Endothelial cell of umbilical vein (primary cell): ENCODE results near the gene PDE4B. TPM values are rescaled to one million over a fixed set of nuclear protein-coding genes. Genes with fewer than 3 reads are reported as not detected.

ENCODE experiments used
- BruUV-seq: library from RNA; stranded (reverse); fragments of 400-500 nt; replicated peaks from 2 replicates; lab custom pipeline; 2021; lab: Mats Ljungman, UMichigan
- CTCF ChIA-PET: fragments of 300-600, 350-600 bp; sonication (Branson Sonifier 250); formaldehyde crosslinking; loops from one replicate; lab custom pipeline; 2021; ENCODE audit warnings: antibody characterized with exemption, inconsistent platforms; lab: Charles Lee
- POLR2A ChIA-PET: fragments of 300-600, 350-600 bp; sonication (Branson Sonifier 250); formaldehyde crosslinking; loops from one replicate; lab custom pipeline; 2021; ENCODE audit warnings: antibody characterized with exemption, inconsistent platforms; lab: Charles Lee
- DNase-seq: peaks from one replicate; pipeline ENCODE4 v3.0.0-alpha.2; 2011; ENCODE audit warnings: low read depth, low spot score
- FAIRE-seq: peaks from 2 replicates; lab custom pipeline; 2011; peaks lifted over from hg19 to GRCh38; lab: Jason Lieb, UNC
- H2AFZ ChIP-seq: 2 replicates; pipeline ENCODE4 v1.6.0; 2012; ENCODE audit warnings: low read depth, low read length, control low read depth, inconsistent platforms
- H3K27ac ChIP-seq: 2 replicates; pipeline ENCODE4 v1.5.1; 2011; ENCODE audit warnings: low read depth, mild to moderate bottlenecking, control low read depth, low read length, moderate library complexity; ENCODE audit not compliant: insufficient read depth
- H3K27me3 ChIP-seq, 2 experiments: 2 replicates each; pipeline versions ENCODE4 v1.6.0 to v1.6.1; 2011; ENCODE audit warnings: low read length in 2 of 2, mixed read lengths in 1 of 2; ENCODE audit not compliant: control insufficient read depth in 2 of 2, insufficient read depth in 2 of 2
- H3K36me3 ChIP-seq, 2 experiments: 2 replicates in 1 of 2; 3 replicates in 1 of 2; pipeline ENCODE4 v1.5.1; 2011; ENCODE audit warnings: low read length in 2 of 2, mild to moderate bottlenecking in 1 of 2, moderate library complexity in 1 of 2; ENCODE audit not compliant: control insufficient read depth in 2 of 2, insufficient read depth in 2 of 2; ENCODE audit errors: extremely low read depth in 1 of 2
- H3K4me1 ChIP-seq: 3 replicates; pipeline ENCODE4 v1.5.1; 2011; ENCODE audit warnings: mild to moderate bottlenecking, low read length; ENCODE audit not compliant: control insufficient read depth, insufficient read depth; ENCODE audit errors: extremely low read depth
- H3K4me2 ChIP-seq: 2 replicates; pipeline ENCODE4 v1.6.1; 2011; ENCODE audit warnings: low read length, control low read depth, mixed read lengths; ENCODE audit not compliant: insufficient read depth
- H3K4me3 ChIP-seq, 3 experiments: fragments of 200-600 bp in 1 of 3; sonication (generic), shearing (Covaris generic) in 1 of 3; replicated peaks in 1 of 3; 2 replicates each; pipeline ENCODE4 v1.5.1; 2011 to 2016; ENCODE audit warnings: control low read depth in 3 of 3, low read length in 3 of 3, mild to moderate bottlenecking in 2 of 3, inconsistent platforms in 1 of 3, low read depth in 1 of 3, moderate library complexity in 1 of 3; ENCODE audit not compliant: insufficient read depth in 1 of 3
- H3K79me2 ChIP-seq: 2 replicates; pipeline ENCODE4 v1.6.0; 2012; ENCODE audit warnings: low read length, inconsistent platforms; ENCODE audit not compliant: control insufficient read depth, insufficient read depth
- H3K9ac ChIP-seq: replicated peaks from 2 replicates; pipeline ENCODE3; 2011; ENCODE audit warnings: low read length, control low read depth; ENCODE audit not compliant: insufficient read depth; ENCODE audit errors: extremely low read depth
- H3K9me1 ChIP-seq: replicated peaks from 3 replicates; pipeline ENCODE4 v1.6.0; 2011; ENCODE audit warnings: mild to moderate bottlenecking, low read length; ENCODE audit not compliant: control insufficient read depth, insufficient read depth; ENCODE audit errors: extremely low read depth
- H3K9me3 ChIP-seq: replicated peaks from 2 replicates; pipeline ENCODE4 v1.5.1; 2012; ENCODE audit warnings: low read length, inconsistent platforms; ENCODE audit not compliant: control insufficient read depth, insufficient read depth
- H4K20me1 ChIP-seq: replicated peaks from 2 replicates; pipeline ENCODE3; 2011; ENCODE audit warnings: mild to moderate bottlenecking, low read length; ENCODE audit not compliant: control insufficient read depth, insufficient read depth; ENCODE audit errors: extremely low read depth
- CTCF ChIP-seq, 2 donors: IDR thresholded peaks; 1 replicate in 1 of 2; 2 replicates in 1 of 2; pipeline ENCODE4 v1.5.1; 2011; ENCODE audit warnings: low read length in 2 of 2, mild to moderate bottlenecking in 2 of 2, moderate library complexity in 2 of 2, control low read depth in 1 of 2, inconsistent platforms in 1 of 2, low read depth in 1 of 2; ENCODE audit not compliant: insufficient read depth in 1 of 2; ENCODE audit errors: extremely low read depth in 1 of 2
- FOS ChIP-seq: IDR thresholded peaks from 2 replicates; pipeline ENCODE4 v1.6.1; 2011; ENCODE audit warnings: mild to moderate bottlenecking, low read length, moderate library complexity, borderline replicate concordance; ENCODE audit not compliant: insufficient read depth
- MAX ChIP-seq: IDR thresholded peaks from 2 replicates; pipeline ENCODE4 v1.6.1; 2011; ENCODE audit not compliant: insufficient read depth, insufficient read length
- MYC ChIP-seq: IDR thresholded peaks from one replicate; pipeline ENCODE4 v1.6.1; 2011; ENCODE audit warnings: mild to moderate bottlenecking, low read depth, low read length
- POLR2AphosphoS5 ChIP-seq: IDR thresholded peaks from 2 replicates; pipeline ENCODE4 v1.6.1; 2012; ENCODE audit warnings: low read depth, mild to moderate bottlenecking, control low read depth, low read length, moderate library complexity; ENCODE audit not compliant: insufficient read depth
- dilution Hi-C: fragments of 300-500 bp; cut with MboI; formaldehyde crosslinking; loops from one replicate; pipeline ENCODE4 v1.15.0; 2019; ENCODE audit warnings: low sequenced_read_pairs; ENCODE audit not compliant: extremely low pct_ligation_motif_present
- intact Hi-C: fragments of 100-400 bp; cut with micrococcal nuclease; formaldehyde crosslinking; loops from one replicate; pipeline ENCODE4 v1.10.0; 2022
- polyA plus RNA-seq, 4 experiments: library from polyadenylated mRNA; depleted of rRNA in 3 of 4; stranded (reverse) in 3 of 4; unstranded in 1 of 4; fragments of >200 nt; gene quantifications; 2 replicates each; pipeline versions ENCODE4 v1.2.1 to v1.2.3, GENCODE V29; 2011 to 2012; ENCODE audit warnings: missing spikeins in 1 of 4
- total RNA-seq: library from RNA; stranded (reverse); gene quantifications from 2 replicates; pipeline ENCODE4 v1.2.3, GENCODE V29; 2021

Gene PDE4B
- total and polyA plus RNA-seq, 2 donors (not counting 3 experiments of a cell fraction or from before 2014, with no cell fraction given), result 63.5 to 69.8 TPM

GRCh38 chr1:66343569-66344325, 551.1 kb downstream of the PDE4B start:
- H3K9me1 ChIP-seq, result no peaks in the 10 kb centered on the region
- H3K4me2 ChIP-seq, result peak overlapping the region; percentile 57
- dilution Hi-C loops (loop anchor here (25.0 kb wide), 1 partner anchor 194 kb away; the partner anchor contains the start of gene SGIP1), intact Hi-C loops (no loop called here)
- H3K36me3 ChIP-seq, result peaks cover 2 to 5% of the 10 kb centered on the region in 2 experiments
- no peaks in the 10 kb centered on the region for H4K20me1 ChIP-seq
- DNase-seq, result peak; percentile 79
- BruUV-seq, result no TSS peak
- no peak overlapping the region for H2AFZ ChIP-seq
- H3K79me2 ChIP-seq, result peaks cover 96% of the 10 kb centered on the region
- no peaks in the 10 kb centered on the region for H3K9me3 ChIP-seq
- POLR2A ChIA-PET, result interaction anchor here (0.7 to 1.8 kb wide), 5 partner anchors 9 to 102 kb away, joined by 3 to 5 read pairs (median 4); no protein-coding TSS in a partner anchor
- CTCF ChIA-PET, result interaction anchor here (1.0 to 4.8 kb wide), 11 partner anchors 9 to 102 kb away, joined by 3 to 31 read pairs (median 4); no protein-coding TSS in a partner anchor
- no peak for TF ChIP-seq MAX
- peak in 1 of 2 donors; percentile 6 for TF ChIP-seq CTCF (IDR thresholded peaks at IDR 0.05; ENCODE audit: extremely low read depth in 1 of 2, insufficient read depth in 1 of 2, low read depth in 1 of 2, low read length in 2 of 2)
- no peak for TF ChIP-seq MYC
- TF ChIP-seq POLR2AphosphoS5, result peak; percentile 42
- TF ChIP-seq FOS, result no peak
- H3K27me3 ChIP-seq, result no peaks in the 10 kb centered on the region
- H3K4me3 ChIP-seq, result no peak overlapping the region
- H3K27ac ChIP-seq, result peak overlapping the region; percentile 68
- FAIRE-seq, result peak; percentile 31
- H3K4me1 ChIP-seq, result peaks cover 93% of the 10 kb centered on the region
- peak overlapping the region; percentile 22 for H3K9ac ChIP-seq
